Measurements from ENCODE around the gene TRIM41. TPM values are rescaled to one million over a fixed set of nuclear protein-coding genes. Genes with fewer than 3 reads are reported as not detected.
A peak's percentile ranks its signal among the peaks of the same experiment; 100 is the strongest.

The TRIM41 gene
- total and polyA plus RNA-seq, 2 of the 13 experiments (the other 11 are each of a cell fraction or from before 2014, with no cell fraction given) = 10.2 to 16.7 TPM

- TF ChIP-seq ZNF34 (CRISPR knock-in tag; IDR thresholded peaks at IDR 0.05; ENCODE audit: borderline replicate concordance) (no peak; the same call in 1 of the 2 replicates), MLLT10 (CRISPR knock-in tag; IDR thresholded peaks at IDR 0.05) (no peak), FIP1L1 (IDR thresholded peaks at IDR 0.05; ENCODE audit: borderline replicate concordance, insufficient read depth, low read depth, low read length) (no peak), ZFP36 (IDR thresholded peaks at IDR 0.05; ENCODE audit: borderline replicate concordance, low read depth, low read length, partially characterized antibody) (no peak), CBFB (CRISPR knock-in tag; IDR thresholded peaks at IDR 0.05) (no peak), BHLHE40 (IDR thresholded peaks at IDR 0.05; ENCODE audit: low read length) (0 out of 2 replicates have a peak, but pooled peaks have one; percentile 15), KDM4B (CRISPR knock-in tag; IDR thresholded peaks at IDR 0.05) (no peak), PRDM10 (CRISPR knock-in tag; IDR thresholded peaks at IDR 0.05; ENCODE audit: low read depth) (peak; percentile 89; the same call in 1 of the 2 replicates), TFDP2 (CRISPR knock-in tag; IDR thresholded peaks at IDR 0.05) (peak; percentile 68; the same call in 1 of the 2 replicates), KLF15 (CRISPR knock-in tag; IDR thresholded peaks at IDR 0.05; ENCODE audit: borderline replicate concordance) (no peak; the same call in 1 of the 2 replicates), ZNF652 (CRISPR knock-in tag; IDR thresholded peaks at IDR 0.05; ENCODE audit: borderline replicate concordance, low read depth) (no peak), ZNF20 (CRISPR knock-in tag; IDR thresholded peaks at IDR 0.05) (no peak), ZSCAN21 (CRISPR knock-in tag; IDR thresholded peaks at IDR 0.05; ENCODE audit: borderline replicate concordance) (no peak), YY1 (IDR thresholded peaks at IDR 0.05; ENCODE audit: insufficient read depth, insufficient replicate concordance, low read depth, low read length) (peak; percentile 22), ELF3 (CRISPR knock-in tag; IDR thresholded peaks at IDR 0.05) (peak; percentile 40; the same call in 1 of the 2 replicates), GLMP (CRISPR knock-in tag; IDR thresholded peaks at IDR 0.05; ENCODE audit: borderline replicate concordance) (no peak; the same call in 1 of the 2 replicates), ZNF510 (CRISPR knock-in tag; IDR thresholded peaks at IDR 0.05; ENCODE audit: low read depth) (no peak; the same call in 1 of the 2 replicates), XRCC5 (optimal IDR thresholded peaks at IDR 0.05; ENCODE audit: low read length) (no peak), FOXA3 (CRISPR knock-in tag; IDR thresholded peaks at IDR 0.05) (no peak), ASH2L (IDR thresholded peaks at IDR 0.05; ENCODE audit: insufficient read length, low read depth, low read length) (peak; percentile 84), MAFG (CRISPR knock-in tag; IDR thresholded peaks at IDR 0.05) (no peak), ZNF644 (CRISPR knock-in tag; IDR thresholded peaks at IDR 0.05; ENCODE audit: low read depth) (no peak), RFXAP (CRISPR knock-in tag; IDR thresholded peaks at IDR 0.05; ENCODE audit: borderline replicate concordance) (no peak)
Measured at GRCh38 chr5:181246276-181247049, 23.4 kb downstream of the TRIM41 start (continued).
